Nucleus accumbens (tissue), 56 donors: Measurements from ENCODE around the gene NAPG.
"Not testable (repeated sequence)": the region's sequence is repeated elsewhere in the genome, so short reads cannot be mapped to it uniquely, and the experiment has no call there.

Experiments
- DNase-seq, 56 donors: peaks; one replicate each; lab custom pipeline; 2025; lab: John Stamatoyannopoulos, UW

NAPG gene

GRCh38 chr18:10511236-10511635 lies 14.6 kb upstream of the NAPG start:
- no peak for DNase-seq

DNA sequence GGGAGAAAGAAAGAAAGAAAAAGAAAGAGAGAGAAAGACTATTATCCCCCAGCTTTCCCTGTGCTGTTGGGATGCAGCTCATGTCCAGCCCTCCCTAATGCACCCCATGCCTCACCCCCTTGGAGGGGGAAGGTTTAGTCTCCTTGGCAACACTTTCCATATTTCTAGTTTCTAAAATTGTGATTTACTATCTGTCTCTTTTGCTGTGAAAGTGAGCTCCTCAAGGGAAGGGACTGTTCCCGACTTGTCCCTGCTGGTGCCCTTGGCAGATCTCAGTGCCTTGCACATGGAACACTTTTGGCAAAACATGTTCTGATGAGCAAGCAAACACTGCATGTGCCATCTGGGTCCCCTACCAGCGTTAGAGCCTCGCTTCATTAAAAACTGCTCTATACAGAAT lies 11.7 kb upstream of the NAPG start:
- peak in 5 of 56 donors; percentile 13 to 35 (median 18) for DNase-seq

- DNase-seq, result no peak
Measured at GRCh38 chr18:10514601-10515000, 11.2 kb upstream of the NAPG start.

- DNase-seq, result peak in 1 of 56 donors; percentile 26
Measured at GRCh38 chr18:10515456-10515855, 10.4 kb upstream of the NAPG start.

DNA sequence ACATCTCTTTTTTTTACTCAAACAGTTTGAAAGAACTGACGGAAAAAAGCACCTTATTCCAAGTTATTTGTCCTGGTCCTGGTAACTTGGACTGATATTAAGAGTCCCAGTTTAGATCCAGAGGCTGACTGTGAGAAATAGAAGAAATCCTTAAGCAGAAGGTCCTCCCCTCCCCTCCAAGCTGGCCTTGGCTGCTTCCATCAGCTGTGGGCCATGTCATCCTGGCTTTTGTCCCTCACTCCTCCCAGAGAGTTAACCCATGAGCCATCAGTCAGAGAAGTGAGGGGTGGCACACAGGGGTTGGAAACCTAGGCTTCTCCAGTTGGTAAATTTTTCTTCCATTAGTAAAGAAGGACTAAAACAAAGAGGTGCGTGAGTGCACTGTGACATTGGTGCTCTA lies 9.7 kb upstream of the NAPG start:
- no peak for DNase-seq

GRCh38 chr18:10518595-10519255 lies 7.1 kb upstream of the NAPG start:
- DNase-seq, result peak in 55 of 56 donors; percentile 12 to 84 (median 65)

DNA sequence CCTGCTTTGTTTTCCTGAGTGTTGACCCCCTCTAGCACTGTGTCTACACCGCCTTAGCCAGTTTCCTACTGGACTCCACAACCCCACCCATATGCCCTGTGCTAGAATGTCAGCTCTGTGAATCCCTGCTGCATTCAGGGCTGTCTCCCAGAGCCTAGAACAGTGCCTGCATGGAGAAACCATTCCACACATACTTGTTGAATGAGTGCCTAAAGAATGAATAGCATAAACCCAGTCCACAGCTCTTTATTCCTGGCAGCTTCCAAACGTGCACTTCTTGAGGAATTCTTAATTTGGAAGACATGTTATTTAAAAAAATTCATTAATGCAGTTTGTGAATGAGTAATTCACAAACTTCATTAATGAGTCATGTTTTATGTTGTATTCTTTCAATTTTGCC lies 6.5 kb upstream of the NAPG start:
- DNase-seq, result no peak

DNA sequence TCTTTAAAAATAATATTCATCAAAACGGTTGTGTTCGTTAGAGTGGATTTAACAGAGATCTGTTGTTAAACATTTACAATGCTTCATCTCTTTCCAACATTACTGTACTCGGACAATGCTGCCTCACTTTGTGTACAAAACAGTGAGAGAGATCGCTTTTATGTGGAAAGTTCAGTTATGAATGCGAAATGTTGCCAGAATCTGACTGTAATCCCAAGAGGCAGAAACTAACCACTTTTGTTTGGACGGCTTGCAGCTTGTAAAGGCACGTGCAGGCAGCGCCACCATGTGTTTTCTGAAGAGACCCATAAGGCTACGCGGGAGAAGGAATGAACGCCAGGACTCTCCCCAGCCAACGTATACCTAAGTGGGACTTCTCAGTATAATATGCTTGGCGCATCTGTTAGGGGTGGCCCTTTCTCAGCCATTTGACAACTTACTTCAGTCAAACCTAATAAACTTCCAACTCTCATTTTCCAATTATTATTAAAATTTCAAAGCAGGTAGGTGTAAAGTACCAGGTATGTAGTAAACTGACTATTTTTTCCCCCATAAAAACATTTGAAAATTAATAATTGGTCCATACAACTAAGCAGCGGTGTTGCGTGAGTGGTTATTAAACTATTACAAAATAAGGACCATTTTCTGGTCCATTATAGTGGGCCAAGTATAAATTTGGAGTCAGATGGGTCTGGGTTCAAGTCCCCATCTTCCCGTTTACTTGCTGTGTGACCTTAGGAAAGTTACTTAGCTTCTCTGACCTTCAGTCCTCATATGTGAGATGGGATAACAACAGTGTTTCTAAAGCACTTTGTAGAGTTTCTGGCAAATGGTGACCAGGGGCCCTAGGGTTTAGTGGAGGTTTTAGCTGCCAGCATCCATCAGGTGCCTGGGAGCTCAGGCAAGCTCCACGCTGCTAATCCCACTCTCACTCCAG lies 5.6 kb upstream of the NAPG start:
- DNase-seq, result peak in 52 of 56 donors; percentile 18 to 90 (median 63)

DNA sequence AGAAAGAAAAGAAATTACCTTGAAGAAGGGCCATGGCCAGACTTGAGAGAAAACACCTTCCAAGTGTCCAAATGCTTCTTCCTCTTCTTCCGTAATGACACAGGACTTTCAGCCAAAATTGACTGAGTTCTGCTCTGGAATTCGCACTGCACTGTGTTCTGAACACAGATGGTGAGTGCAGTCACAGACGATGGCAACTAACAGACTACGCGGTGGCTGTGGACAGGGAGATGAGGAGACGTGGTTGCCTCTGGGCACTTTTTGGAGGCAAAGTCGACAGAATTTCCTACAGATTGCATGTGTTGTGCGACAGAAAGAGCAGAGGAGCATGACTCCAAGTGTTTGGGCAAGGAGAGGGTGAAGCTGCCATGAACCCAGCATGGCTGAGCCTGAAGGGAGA lies 4.3 kb upstream of the NAPG start:
- no peak for DNase-seq

DNA sequence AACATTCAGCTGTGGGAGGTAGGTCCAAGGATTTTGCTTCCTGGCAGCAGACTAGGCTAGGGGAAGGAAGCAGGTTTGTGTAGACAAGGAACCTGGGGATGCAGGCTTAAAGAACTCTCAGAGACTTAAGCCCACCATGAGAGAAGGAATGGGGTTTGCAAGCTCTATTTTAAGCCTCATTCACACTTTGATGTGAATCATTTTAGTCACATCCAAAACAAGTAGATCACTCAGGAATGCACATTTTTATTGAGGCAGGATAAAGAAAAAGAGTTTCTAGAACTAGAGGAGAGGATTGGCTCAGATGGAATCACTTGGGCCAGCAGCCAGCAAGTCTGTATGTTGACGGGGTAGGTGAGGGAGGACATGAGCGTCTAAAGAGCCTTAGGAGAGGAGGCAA lies 3.3 kb upstream of the NAPG start:
- no peak for DNase-seq

DNA sequence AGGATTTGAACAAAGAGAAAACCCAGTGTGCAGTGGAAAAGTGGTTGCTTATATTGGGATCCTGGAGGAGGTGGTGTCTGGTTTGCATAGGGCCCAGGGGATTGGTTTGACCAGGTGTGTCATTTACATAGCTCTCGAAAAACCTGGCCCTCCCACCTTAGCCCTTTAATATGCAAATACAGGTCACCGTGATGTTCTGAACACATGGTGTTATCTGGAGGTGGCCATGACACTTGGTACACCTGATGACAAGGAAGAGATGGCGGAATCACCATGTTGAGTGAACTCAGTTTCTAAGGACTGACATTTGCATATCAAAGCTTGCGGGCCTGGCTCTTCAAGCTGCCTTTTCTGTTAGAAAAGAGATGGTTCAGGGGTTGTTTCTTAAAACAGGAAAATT lies 2.3 kb upstream of the NAPG start:
- no peak for DNase-seq

GRCh38 chr18:10524507-10525370 lies 1.1 kb upstream of the NAPG start:
- no peak for DNase-seq

GRCh38 chr18:10525371-10525691 lies 496 bp upstream of the NAPG start:
- DNase-seq, result no peak

- DNase-seq, result no peak
Measured at GRCh38 chr18:10526561-10526949, 728 bp downstream of the NAPG start.

GRCh38 chr18:10528439-10528838 lies 2.6 kb downstream of the NAPG start:
- DNase-seq, result no peak

DNA sequence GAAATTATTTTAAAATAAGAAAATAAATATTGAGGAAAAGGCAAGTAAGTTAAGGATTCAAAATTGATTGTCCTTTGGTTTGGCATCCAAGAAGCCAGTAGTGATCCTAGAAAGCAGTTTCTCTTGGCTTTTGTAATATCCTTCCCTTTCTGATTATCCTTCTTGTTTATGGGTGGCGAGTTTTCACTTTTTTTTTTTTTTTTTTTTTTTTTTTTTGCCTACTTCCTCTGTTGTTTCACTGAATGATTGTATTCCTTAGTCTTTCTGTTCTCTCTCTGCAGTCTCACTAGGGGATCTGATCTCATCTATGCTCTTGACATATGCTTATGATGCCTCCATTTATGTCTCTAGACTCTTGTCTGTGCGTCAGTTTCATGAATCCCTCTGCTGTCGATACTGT lies 4.2 kb downstream of the NAPG start:
- DNase-seq, result no peak

DNA sequence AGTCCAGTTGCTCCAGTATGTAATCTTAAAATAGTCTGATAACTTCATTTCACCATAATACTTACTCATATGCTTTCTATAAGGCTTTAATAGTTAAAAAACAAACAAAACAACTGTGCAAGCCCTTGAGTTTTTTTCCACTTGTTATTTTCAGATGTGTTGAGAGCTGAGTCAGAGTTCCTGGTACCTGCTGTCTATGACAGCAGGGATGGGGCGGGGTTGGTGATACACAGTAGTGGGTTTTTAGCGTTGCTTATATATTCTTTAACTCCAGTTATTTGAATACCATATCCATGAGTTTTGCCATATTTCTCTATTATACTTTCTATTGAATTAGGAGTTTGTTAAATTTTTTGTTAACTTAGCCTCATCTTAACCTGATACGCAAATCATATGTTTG lies 5.0 kb downstream of the NAPG start:
- no peak for DNase-seq

- DNase-seq, result no peak
Measured at GRCh38 chr18:10533111-10533510, 7.3 kb downstream of the NAPG start.

DNA sequence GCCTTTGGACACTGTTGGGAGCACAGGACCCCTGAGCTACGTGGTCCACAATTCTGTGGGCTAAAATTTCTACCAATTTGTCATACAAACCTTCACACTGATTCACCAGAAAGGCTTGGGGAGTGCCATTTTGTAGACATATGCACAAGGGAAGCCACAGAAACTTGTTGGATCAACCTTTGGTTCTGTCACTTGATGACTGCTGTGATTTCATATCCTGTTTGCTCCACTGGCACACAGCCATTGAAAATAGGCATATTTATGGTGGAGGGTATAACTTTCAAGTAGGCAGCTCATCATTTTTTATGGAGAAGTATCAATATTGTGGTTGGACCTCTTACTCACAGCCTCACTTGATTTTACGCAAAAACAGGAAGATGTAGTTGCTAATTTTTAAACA lies 10.5 kb downstream of the NAPG start:
- no peak for DNase-seq

DNA sequence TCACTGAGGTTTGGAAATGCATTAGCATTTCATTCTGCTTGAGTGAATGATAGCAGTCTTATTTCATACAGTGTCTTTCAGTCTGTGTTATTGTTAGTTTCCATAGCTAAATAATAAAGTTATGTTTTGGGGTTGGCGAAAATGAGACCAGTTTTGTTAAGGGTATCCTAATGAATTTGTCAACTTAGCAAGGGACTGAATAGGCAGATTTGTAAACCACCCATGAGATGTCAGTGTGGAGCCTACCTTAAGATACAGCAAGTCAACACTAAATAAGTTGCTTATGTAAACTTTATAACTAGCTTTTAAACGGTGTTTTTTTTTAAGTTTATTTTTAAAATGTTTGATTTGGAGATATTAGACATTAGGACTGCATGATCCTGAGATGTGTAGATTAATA lies 11.9 kb downstream of the NAPG start:
- DNase-seq, result no peak

DNA sequence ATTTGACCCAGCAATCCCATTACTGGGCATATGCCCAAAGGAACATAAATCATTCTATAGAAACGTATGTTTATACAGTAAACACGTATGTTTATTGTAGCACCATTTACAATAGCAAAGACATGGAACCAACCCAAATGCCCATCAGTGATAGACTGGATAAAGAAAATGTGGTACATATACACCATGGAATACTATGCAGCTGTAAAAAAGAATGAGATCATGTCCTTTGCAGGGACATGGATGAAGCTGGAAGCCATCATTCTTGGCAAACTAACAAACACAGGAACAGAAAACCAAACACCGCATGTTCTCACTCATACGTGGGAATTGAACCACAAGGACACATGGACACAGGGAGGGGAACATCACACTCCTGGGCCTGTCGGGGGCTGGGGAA lies 13.3 kb downstream of the NAPG start:
- DNase-seq, result not testable (repeated sequence)
